Mammary epithelial cell (primary cell): Measurements from ENCODE around the gene ADAM8.

Experiments
- EZH2 ChIP-seq: IDR thresholded peaks from 2 replicates; pipeline ENCODE4 v1.6.1; 2012; ENCODE audit warnings: low read length, inconsistent platforms, borderline replicate concordance
- TF ChIP-seq, protein P1 (sequence below), 2 donors: IDR thresholded peaks in 1 of 2; conservative IDR thresholded peaks in 1 of 2; 2 replicates each; pipeline ENCODE4 v1.5.1; 2011 to 2012; ENCODE audit warnings: inconsistent platforms in 2 of 2, low read length in 2 of 2, mild to moderate bottlenecking in 2 of 2, control low read depth in 1 of 2, low read depth in 1 of 2; ENCODE audit not compliant: insufficient read depth in 1 of 2; ENCODE audit errors: extremely low read depth in 1 of 2

- TF ChIP-seq, protein P1, sequence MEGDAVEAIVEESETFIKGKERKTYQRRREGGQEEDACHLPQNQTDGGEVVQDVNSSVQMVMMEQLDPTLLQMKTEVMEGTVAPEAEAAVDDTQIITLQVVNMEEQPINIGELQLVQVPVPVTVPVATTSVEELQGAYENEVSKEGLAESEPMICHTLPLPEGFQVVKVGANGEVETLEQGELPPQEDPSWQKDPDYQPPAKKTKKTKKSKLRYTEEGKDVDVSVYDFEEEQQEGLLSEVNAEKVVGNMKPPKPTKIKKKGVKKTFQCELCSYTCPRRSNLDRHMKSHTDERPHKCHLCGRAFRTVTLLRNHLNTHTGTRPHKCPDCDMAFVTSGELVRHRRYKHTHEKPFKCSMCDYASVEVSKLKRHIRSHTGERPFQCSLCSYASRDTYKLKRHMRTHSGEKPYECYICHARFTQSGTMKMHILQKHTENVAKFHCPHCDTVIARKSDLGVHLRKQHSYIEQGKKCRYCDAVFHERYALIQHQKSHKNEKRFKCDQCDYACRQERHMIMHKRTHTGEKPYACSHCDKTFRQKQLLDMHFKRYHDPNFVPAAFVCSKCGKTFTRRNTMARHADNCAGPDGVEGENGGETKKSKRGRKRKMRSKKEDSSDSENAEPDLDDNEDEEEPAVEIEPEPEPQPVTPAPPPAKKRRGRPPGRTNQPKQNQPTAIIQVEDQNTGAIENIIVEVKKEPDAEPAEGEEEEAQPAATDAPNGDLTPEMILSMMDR (conservative IDR thresholded peaks at IDR 0.05 in 1 of 2, IDR thresholded peaks at IDR 0.05 in 1 of 2; ENCODE audit: extremely low read depth in 1 of 2, insufficient read depth in 1 of 2, low read depth in 1 of 2, low read length in 2 of 2): no peak
- peak; percentile 38 for TF ChIP-seq EZH2
Observed at GRCh38 chr10:133241501-133242205, 35.0 kb downstream of the ADAM8 start.
